Mammary epithelial cell (primary cell): ENCODE results near the gene WDR81.

Experiments used
- CTCF ChIP-seq, 2 donors: IDR thresholded peaks in 1 of 2; conservative IDR thresholded peaks in 1 of 2; 2 replicates each; pipeline ENCODE4 v1.5.1; 2011 to 2012; ENCODE audit warnings: inconsistent platforms in 2 of 2, low read length in 2 of 2, mild to moderate bottlenecking in 2 of 2, control low read depth in 1 of 2, low read depth in 1 of 2; ENCODE audit not compliant: insufficient read depth in 1 of 2; ENCODE audit errors: extremely low read depth in 1 of 2
- EZH2 ChIP-seq: IDR thresholded peaks from 2 replicates; pipeline ENCODE4 v1.6.1; 2012; ENCODE audit warnings: low read length, inconsistent platforms, borderline replicate concordance

DNA sequence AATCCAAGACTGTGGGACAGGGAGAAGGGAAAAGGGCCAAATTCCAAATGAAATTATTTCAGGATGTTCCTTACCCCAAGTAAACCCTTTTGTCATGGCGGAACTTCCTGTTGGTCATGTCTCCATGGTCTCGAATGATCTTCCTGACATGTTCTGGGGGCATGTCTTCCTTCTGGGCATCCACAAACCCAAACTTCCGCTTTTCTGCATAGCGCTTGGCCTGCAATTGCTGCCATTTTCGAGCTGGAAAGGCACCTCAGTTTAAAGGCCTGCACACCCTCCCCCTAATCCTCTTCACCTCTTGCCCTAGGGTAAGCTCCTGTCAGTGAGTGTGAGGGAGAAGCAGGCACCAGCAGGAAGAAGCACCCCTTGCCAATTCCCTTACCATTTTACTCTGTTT lies 41.0 kb upstream of the WDR81 start:
- no peak for TF ChIP-seq CTCF (conservative IDR thresholded peaks at IDR 0.05 in 1 of 2, IDR thresholded peaks at IDR 0.05 in 1 of 2; ENCODE audit: extremely low read depth in 1 of 2, insufficient read depth in 1 of 2, low read depth in 1 of 2, low read length in 2 of 2)
- TF ChIP-seq EZH2 = no peak
